H1 (cell line): ENCODE results near the gene FGFR2. TPM values are rescaled to one million over a fixed set of nuclear protein-coding genes. Genes with fewer than 3 reads are reported as not detected.

Experiments
- CTCF ChIA-PET: fragments of 300-600 bp; sonication (Branson Sonifier 250); formaldehyde crosslinking; loops from one replicate; lab custom pipeline; 2021; ENCODE audit not compliant: partially characterized antibody; lab: Charles Lee
- POLR2A ChIA-PET: fragments of 300-600 bp; sonication (Branson Sonifier 250); formaldehyde crosslinking; loops from one replicate; lab custom pipeline; 2021; ENCODE audit warnings: inconsistent platforms; ENCODE audit not compliant: partially characterized antibody; lab: Charles Lee
- DNase-seq, 2 experiments: peaks; one replicate each; pipeline versions ENCODE4 v3.0.0 to v3.0.0-alpha.2; 2010 to 2022; ENCODE audit warnings: low spot score in 2 of 2, low read depth in 1 of 2, mixed read lengths in 1 of 2
- FAIRE-seq: peaks from 2 replicates; lab custom pipeline; 2011; peaks lifted over from hg19 to GRCh38; lab: Jason Lieb, UNC
- H2AFZ ChIP-seq: 2 replicates; pipeline ENCODE4 v1.8.1; 2012; ENCODE audit warnings: low read length, inconsistent platforms
- H2AK5ac ChIP-seq: 2 replicates; pipeline ENCODE4 v1.6.1; 2013; ENCODE audit warnings: low read depth, low read length
- H2BK120ac ChIP-seq: replicated peaks from 2 replicates; pipeline ENCODE3; 2013; ENCODE audit warnings: low read depth, low read length, inconsistent platforms
- H2BK12ac ChIP-seq: 2 replicates; pipeline ENCODE4 v1.6.1; 2013; ENCODE audit warnings: low read depth, low read length
- H2BK15ac ChIP-seq: 2 replicates; pipeline ENCODE4 v1.6.1; 2013; ENCODE audit warnings: low read length
- H2BK20ac ChIP-seq: 2 replicates; pipeline ENCODE4 v1.6.1; 2013; ENCODE audit warnings: low read length
- H2BK5ac ChIP-seq: 2 replicates; pipeline ENCODE4 v1.6.1; 2013; ENCODE audit warnings: low read depth, low read length
- H3K14ac ChIP-seq: 2 replicates; pipeline ENCODE4 v1.6.1; 2013; ENCODE audit warnings: inconsistent platforms; ENCODE audit not compliant: insufficient read length
- H3K18ac ChIP-seq: 2 replicates; pipeline ENCODE4 v1.6.1; 2013; ENCODE audit warnings: low read length; ENCODE audit errors: extremely low read depth
- H3K23ac ChIP-seq: 2 replicates; pipeline ENCODE4 v1.6.1; 2013; ENCODE audit warnings: inconsistent platforms; ENCODE audit not compliant: insufficient read length
- H3K23me2 ChIP-seq: 2 replicates; pipeline ENCODE4 v1.6.1; 2013; ENCODE audit warnings: low read depth, low read length
- H3K27ac ChIP-seq: 2 replicates; pipeline ENCODE4 v1.6.1; 2011; ENCODE audit warnings: low read depth, low read length, inconsistent platforms
- H3K27me3 ChIP-seq, 4 experiments: replicated peaks in 1 of 4; 1 replicate in 1 of 4; 2 replicates in 3 of 4; pipeline versions ENCODE4 v1.6.1 to v1.8.1; 2011 to 2013; ENCODE audit warnings: low read length in 3 of 4, mild to moderate bottlenecking in 3 of 4, inconsistent platforms in 2 of 4, mixed read lengths in 2 of 4, moderate library complexity in 1 of 4; ENCODE audit not compliant: control insufficient read depth in 3 of 4, insufficient read depth in 3 of 4; ENCODE audit errors: extremely low read depth in 1 of 4
- H3K36me3 ChIP-seq, 4 experiments: 2 replicates each; pipeline versions ENCODE4 v1.6.1 to v1.8.1; 2011 to 2013; ENCODE audit warnings: mild to moderate bottlenecking in 4 of 4, low read length in 3 of 4, moderate library complexity in 2 of 4, control low read depth in 1 of 4, inconsistent platforms in 1 of 4; ENCODE audit not compliant: insufficient read depth in 4 of 4, control insufficient read depth in 2 of 4
- H3K4ac ChIP-seq: replicated peaks from 2 replicates; pipeline ENCODE3; 2013; ENCODE audit warnings: low read length, low read depth, mixed read lengths, inconsistent platforms; ENCODE audit not compliant: insufficient read length
- H3K4me1 ChIP-seq, 4 experiments: replicated peaks in 1 of 4; 1 replicate in 1 of 4; 2 replicates in 3 of 4; pipeline versions ENCODE4 v1.6.1 to v1.8.1; 2011 to 2013; ENCODE audit warnings: low read length in 3 of 4, inconsistent platforms in 2 of 4, mixed read lengths in 1 of 4; ENCODE audit not compliant: insufficient read depth in 4 of 4, control insufficient read depth in 3 of 4
- H3K4me2 ChIP-seq, 2 experiments: 2 replicates each; pipeline versions ENCODE4 v1.6.1 to v1.8.1; 2011 to 2013; ENCODE audit warnings: low read depth in 2 of 2, low read length in 2 of 2, control low read depth in 1 of 2, inconsistent platforms in 1 of 2, mild to moderate bottlenecking in 1 of 2; ENCODE audit not compliant: insufficient read depth in 1 of 2
- H3K4me3 ChIP-seq, 4 experiments: fragments of 200-600, 300-600 bp in 1 of 4; sonication (generic), shearing (Covaris generic), sonication (Bioruptor Twin) in 1 of 4; 2 replicates each; pipeline versions ENCODE4 v1.5.1 to v1.8.1; 2011 to 2016; ENCODE audit warnings: low read length in 4 of 4, low read depth in 3 of 4, control low read depth in 2 of 4, inconsistent platforms in 2 of 4, mild to moderate bottlenecking in 2 of 4, mixed read lengths in 1 of 4, moderate library complexity in 1 of 4; ENCODE audit not compliant: insufficient read depth in 2 of 4; ENCODE audit errors: extremely low read depth in 1 of 4
- H3K56ac ChIP-seq: replicated peaks from 2 replicates; pipeline ENCODE3; 2013; ENCODE audit warnings: low read depth, mild to moderate bottlenecking, mixed read lengths, low read length, inconsistent platforms; ENCODE audit not compliant: insufficient read length
- H3K79me1 ChIP-seq: 2 replicates; pipeline ENCODE4 v1.6.1; 2013; ENCODE audit warnings: low read depth, low read length, control low read depth
- H3K79me2 ChIP-seq, 2 experiments: 2 replicates each; pipeline versions ENCODE4 v1.6.1 to v1.8.1; 2012 to 2013; ENCODE audit warnings: low read length in 2 of 2, mild to moderate bottlenecking in 2 of 2, inconsistent platforms in 1 of 2; ENCODE audit not compliant: insufficient read depth in 2 of 2, control insufficient read depth in 1 of 2
- H3K9ac ChIP-seq, 4 experiments: replicated peaks in 1 of 4; 1 replicate in 1 of 4; 2 replicates in 3 of 4; pipeline versions ENCODE4 v1.6.1 to v1.8.1; 2011 to 2013; ENCODE audit warnings: low read depth in 3 of 4, low read length in 3 of 4, control low read depth in 2 of 4, mild to moderate bottlenecking in 2 of 4, moderate library complexity in 2 of 4, inconsistent platforms in 1 of 4; ENCODE audit errors: extremely low read depth in 1 of 4
- H3K9me3 ChIP-seq, 2 experiments: 2 replicates each; pipeline versions ENCODE4 v1.6.1 to v1.8.1; 2012 to 2013; ENCODE audit warnings: mild to moderate bottlenecking in 2 of 2, moderate library complexity in 2 of 2, control low read depth in 1 of 2, inconsistent platforms in 1 of 2, low read depth in 1 of 2, low read length in 1 of 2, mixed read lengths in 1 of 2; ENCODE audit not compliant: insufficient read depth in 2 of 2
- H4K20me1 ChIP-seq, 2 experiments: replicated peaks in 1 of 2; 2 replicates each; pipeline versions ENCODE3 to v1.8.1; 2011 to 2013; ENCODE audit warnings: inconsistent platforms in 2 of 2, low read length in 2 of 2, mild to moderate bottlenecking in 1 of 2; ENCODE audit not compliant: insufficient read depth in 2 of 2, control insufficient read depth in 1 of 2
- H4K5ac ChIP-seq: 2 replicates; pipeline ENCODE4 v1.6.1; 2013; ENCODE audit warnings: low read length, low read depth, mixed read lengths, inconsistent platforms; ENCODE audit not compliant: insufficient read length
- H4K8ac ChIP-seq: 2 replicates; pipeline ENCODE4 v1.8.0; 2013; ENCODE audit warnings: mild to moderate bottlenecking, moderate library complexity, low read length, inconsistent platforms; ENCODE audit not compliant: insufficient read depth; ENCODE audit errors: extremely low read depth
- H4K91ac ChIP-seq: replicated peaks from 2 replicates; pipeline ENCODE3; 2013; ENCODE audit warnings: low read length, mixed read lengths, inconsistent platforms; ENCODE audit not compliant: insufficient read length
- CBX8 ChIP-seq: fragments of 300-800, 300-1000 bp; sonication (generic); IDR thresholded peaks from 2 replicates; pipeline ENCODE4 v1.7.1; 2016; ENCODE audit warnings: low read depth, low read length, borderline replicate concordance
- CEBPB ChIP-seq: IDR thresholded peaks from 2 replicates; pipeline ENCODE4 v1.6.1; 2012; ENCODE audit warnings: low read depth, low read length
- CHD1 ChIP-seq: IDR thresholded peaks from 2 replicates; pipeline ENCODE4 v1.6.1; 2012; ENCODE audit warnings: low read depth, low read length, improper control_type of control experiment
- CREB1 ChIP-seq: IDR thresholded peaks from 2 replicates; pipeline ENCODE4 v1.6.1; 2012; ENCODE audit warnings: inconsistent platforms
- EGR1 ChIP-seq: IDR thresholded peaks from 2 replicates; pipeline ENCODE4 v1.6.1; 2011; ENCODE audit warnings: low read depth, low read length, borderline replicate concordance
- EZH2 ChIP-seq: fragments of 200-600 bp; sonication (generic); IDR thresholded peaks from 2 replicates; pipeline ENCODE4 v1.7.1; 2012; ENCODE audit warnings: low read depth, mild to moderate bottlenecking, moderate library complexity, low read length, inconsistent platforms; ENCODE audit not compliant: severe bottlenecking
- GTF2F1 ChIP-seq: IDR thresholded peaks from 2 replicates; pipeline ENCODE4 v1.6.1; 2012; ENCODE audit warnings: low read depth, low read length, improper control_type of control experiment, borderline replicate concordance
- JUND ChIP-seq: IDR thresholded peaks from 2 replicates; pipeline ENCODE4 v1.6.1; 2011; ENCODE audit warnings: mild to moderate bottlenecking, improper control_type of control experiment, low read length
- SP1 ChIP-seq: IDR thresholded peaks from 2 replicates; pipeline ENCODE4 v1.6.1; 2011; ENCODE audit warnings: low read depth, low read length
- TEAD4 ChIP-seq: IDR thresholded peaks from 2 replicates; pipeline ENCODE4 v1.6.1; 2012; ENCODE audit warnings: low read depth, low read length, inconsistent platforms, mixed read lengths
- WGBS, 2 experiments: shearing (Covaris generic) in 1 of 2; methylation state at CpG; one replicate each; pipeline versions ENCODE4 v1.1.6 to v1.1.7; 2013 to 2015; ENCODE audit warnings: low lambda C conversion rate in 2 of 2, mixed read lengths in 2 of 2, inconsistent platforms in 1 of 2, low coverage in 1 of 2, missing lambda C conversion rate in 1 of 2; ENCODE audit not compliant: insufficient replicate concordance in 2 of 2, insufficient coverage in 1 of 2, insufficient read length in 1 of 2; ENCODE audit errors: extremely low coverage in 1 of 2, missing lambda C conversion rate in 1 of 2; 5-methylcytosine and 5-hydroxymethylcytosine counted together
- polyA plus RNA-seq, 7 experiments: library from polyadenylated mRNA; depleted of rRNA in 3 of 7; stranded (reverse) in 5 of 7; unstranded in 2 of 7; fragments of >200 nt in 5 of 7; fragments of 200-250 nt in 2 of 7; gene quantifications; 1 replicate in 5 of 7; 2 replicates in 1 of 7; 4 replicates in 1 of 7; pipeline versions ENCODE4 v1.2.1 to v1.2.3, GENCODE V29; 2011 to 2013; ENCODE audit warnings: missing spikeins in 2 of 7, mixed read lengths in 2 of 7
- total RNA-seq: library from RNA; stranded (reverse); fragmentation: NEBNext Ultra II Directional; extraction: Animal tissue kit (Norgen Biotek cat#: 25700); gene quantifications from 2 replicates; pipeline ENCODE4 v1.2.1, GENCODE V29; 2021

FGFR2 gene
- total and polyA plus RNA-seq, 2 of the 8 experiments (the other 6 are each of a cell fraction or from before 2014, with no cell fraction given): 50.2 to 81.2 TPM

DNA sequence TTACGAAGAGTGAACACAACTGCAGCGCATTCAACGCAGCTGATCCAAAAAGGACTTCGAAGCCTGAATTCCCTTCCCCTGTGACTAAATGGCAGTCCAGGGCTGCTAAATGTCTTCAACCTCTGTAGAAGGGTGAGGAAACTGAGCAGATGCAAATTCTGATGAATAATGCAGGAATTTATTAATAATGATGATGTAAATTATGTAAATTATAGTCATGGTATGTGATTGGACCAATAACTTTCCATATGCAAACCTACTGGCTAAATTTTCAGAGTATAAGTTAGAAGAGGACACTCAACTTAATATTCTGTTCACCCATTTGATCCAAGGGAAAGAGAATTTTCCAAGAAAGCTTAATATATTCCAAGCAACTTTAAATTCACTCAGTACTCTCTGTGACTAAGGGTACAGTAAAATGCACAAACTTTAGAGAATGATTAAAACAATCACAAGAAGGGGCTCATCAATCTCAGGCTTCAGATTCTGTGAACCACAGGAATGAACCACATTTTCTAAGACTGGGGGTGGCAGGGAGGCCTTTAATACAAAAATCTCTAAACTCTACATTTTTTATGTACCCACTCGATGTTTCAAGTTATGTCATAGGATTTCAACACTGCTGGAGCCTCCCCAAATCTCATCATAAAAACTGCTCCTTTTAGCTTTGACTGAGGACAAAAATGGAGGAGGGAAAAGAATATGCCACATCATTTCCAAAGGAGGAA is 3.5 kb downstream of the FGFR2 start:
- H3K4me1 ChIP-seq: peaks cover 9 to 44% (median 28%) of the 10 kb centered on the region in 4 experiments
- 85% methylated on average over 5 of the region's 5 CpGs; no CpG with 5 or more reads in 1 of the 2 experiments for WGBS, 2 experiments
- no peak overlapping the region for H3K4ac ChIP-seq
- POLR2A ChIA-PET: interaction anchor here (0.6 to 6.3 kb wide), 4 partner anchors 9 to 25 kb away, joined by 3 to 42 read pairs (median 3); no protein-coding TSS in a partner anchor
- peak overlapping the region; percentile 88 to 99 for H3K4me2 ChIP-seq
- H3K79me1 ChIP-seq: peaks cover 19% of the 10 kb centered on the region; the same call in 1 of the 2 replicates
- H2BK120ac ChIP-seq: no peak overlapping the region
- H3K4me3 ChIP-seq: peak overlapping the region; percentile 95 to 100 (median 97); a peak in 6 of 8 replicates
- no peaks in the 10 kb centered on the region for H3K9me3 ChIP-seq
- no peak for FAIRE-seq
- H3K9ac ChIP-seq: 0 out of 7 replicates have a peak overlapping the region, but pooled peaks of 1 of the 4 experiments have one; percentile 6
- peak overlapping the region; percentile 99; the same call in 1 of the 2 replicates for H2BK5ac ChIP-seq
- H2AK5ac ChIP-seq: peak overlapping the region; percentile 97; the same call in 1 of the 2 replicates
- no peak for DNase-seq
- H3K23me2 ChIP-seq: peaks cover 13% of the 10 kb centered on the region
- no peak overlapping the region for H4K91ac ChIP-seq
- H4K5ac ChIP-seq: no peak overlapping the region
- H4K20me1 ChIP-seq: peaks cover 39 to 51% of the 10 kb centered on the region in 2 experiments
- peak overlapping the region; percentile 96 for H2BK12ac ChIP-seq
- H3K36me3 ChIP-seq: peaks cover 6 to 53% (median 16%) of the 10 kb centered on the region in 4 experiments
- H3K27ac ChIP-seq: no peak overlapping the region
- 0 out of 2 replicates have a peak overlapping the region, but pooled peaks have one; percentile 89 for H3K18ac ChIP-seq
- H4K8ac ChIP-seq: no peak overlapping the region; the same call in 1 of the 2 replicates
- H3K79me2 ChIP-seq: peaks cover 55 to 75% of the 10 kb centered on the region in 2 experiments
- no peak overlapping the region for H3K23ac ChIP-seq
- TF ChIP-seq EZH2 (no peak), CBX8 (no peak), GTF2F1 (no peak), TEAD4 (no peak), CEBPB (no peak), JUND (no peak), EGR1 (no peak), CHD1 (no peak), SP1 (no peak), CREB1 (no peak)
- TF ChIP-seq, all 59 proteins: peak for 0
- CTCF ChIA-PET: interaction anchor here (0.6 to 1.6 kb wide), 6 partner anchors 11 to 293 kb away, joined by 3 to 5 read pairs (median 4); no protein-coding TSS in a partner anchor
- H3K27me3 ChIP-seq: peaks cover 0 to under 1% (median 0%) of the 10 kb centered on the region in 4 experiments; a peak in 1 of 7 replicates
- no peak overlapping the region for H2AFZ ChIP-seq
- H3K14ac ChIP-seq: no peak overlapping the region
- no peak overlapping the region for H3K56ac ChIP-seq
- H2BK20ac ChIP-seq: 0 out of 2 replicates have a peak overlapping the region, but pooled peaks have one; percentile 49
- peak overlapping the region; percentile 100; the same call in 1 of the 2 replicates for H2BK15ac ChIP-seq
